NCI-H1694 treated with DMSO at 0.1 percent for 48 hours (cell line): ENCODE results near the gene SDK2.

Experiments used
- DNase-seq: peaks from one replicate; lab custom pipeline; 2025; lab: John Stamatoyannopoulos, UW

The SDK2 gene

GRCh38 chr17:73653810-73654209 lies 9.6 kb upstream of the SDK2 start:
- DNase-seq, result no peak

DNA sequence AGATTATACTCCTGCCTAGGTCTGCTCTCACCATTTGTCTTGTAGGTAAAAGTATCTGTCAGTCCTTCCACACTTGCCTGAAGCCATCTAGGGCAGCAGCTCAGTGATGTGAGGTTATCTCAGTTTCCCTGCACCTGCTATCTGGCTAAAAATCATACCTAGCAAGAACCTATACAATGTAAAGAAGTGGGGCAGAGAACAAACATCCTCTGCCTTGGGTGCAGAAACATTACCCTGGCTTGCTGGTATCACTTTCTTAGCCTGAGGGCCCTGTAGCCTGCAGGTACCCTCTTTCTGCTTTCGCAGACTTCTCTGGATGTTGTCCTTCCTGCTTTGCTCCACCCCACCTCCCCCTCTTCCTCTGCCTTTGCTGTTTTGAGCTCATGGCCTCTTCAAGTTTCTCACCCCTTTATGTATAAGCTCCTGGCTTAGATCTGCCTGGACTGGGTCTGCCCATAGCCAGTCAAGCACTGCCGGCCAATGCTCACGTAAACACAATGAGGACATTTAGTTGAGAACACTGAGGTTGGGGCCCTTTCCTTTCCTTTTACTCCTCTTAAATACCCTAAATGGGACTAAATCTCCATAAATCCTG lies 8.7 kb upstream of the SDK2 start:
- no peak for DNase-seq

DNA sequence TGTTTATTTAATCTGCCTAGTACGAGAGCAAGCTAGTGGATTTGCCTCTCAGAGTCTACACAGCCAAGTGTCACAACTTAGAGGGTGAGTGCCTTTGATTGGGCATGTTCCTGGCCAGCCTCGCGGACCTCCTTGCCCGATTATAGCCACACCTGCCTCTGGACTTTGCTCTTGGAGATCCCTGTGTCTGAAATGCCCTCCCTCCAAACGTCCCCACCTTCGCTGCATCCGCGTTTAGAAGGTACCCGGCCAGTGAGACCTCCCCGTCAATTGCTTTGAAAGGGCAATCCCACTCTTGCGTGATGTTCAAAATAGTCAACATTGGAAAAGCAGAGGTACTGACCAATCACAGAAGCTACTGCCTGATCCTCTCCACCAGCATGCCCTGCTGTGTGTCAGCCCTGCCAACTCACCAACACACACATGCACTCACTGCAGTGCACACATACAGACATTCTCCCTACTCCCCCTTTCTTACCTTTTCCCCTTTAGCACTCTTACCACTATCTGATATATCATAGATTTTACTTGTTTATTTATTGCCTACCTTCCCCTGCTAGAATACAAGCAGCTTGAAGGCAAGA lies 6.5 kb upstream of the SDK2 start:
- no peak for DNase-seq

- peak; percentile 24 for DNase-seq
Observed at GRCh38 chr17:73650140-73650539, 5.9 kb upstream of the SDK2 start.

- no peak for DNase-seq
Observed at GRCh38 chr17:73648974-73649373, 4.7 kb upstream of the SDK2 start.

GRCh38 chr17:73648543-73648820 lies 4.2 kb upstream of the SDK2 start:
- no peak for DNase-seq

GRCh38 chr17:73647772-73648542 lies 3.7 kb upstream of the SDK2 start:
- DNase-seq, result no peak

DNA sequence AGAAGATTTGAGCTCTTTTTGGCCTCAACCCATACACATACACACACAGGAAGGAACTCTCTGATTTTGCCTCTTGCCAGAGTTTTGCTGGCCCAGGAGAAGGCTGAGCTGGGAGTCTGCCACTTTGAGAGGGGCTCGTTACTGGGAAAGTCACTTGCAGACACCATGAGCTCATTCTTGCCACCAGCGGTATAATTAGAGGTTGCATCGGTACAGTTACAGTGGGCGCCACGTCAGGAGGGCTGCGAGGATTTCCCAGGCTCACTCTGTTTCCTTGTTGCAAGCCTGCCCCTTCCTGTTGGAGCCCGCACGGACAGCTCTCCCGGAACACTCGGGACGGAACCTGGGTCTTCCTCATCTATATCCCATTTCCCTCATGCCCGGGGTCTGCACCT lies 3.1 kb upstream of the SDK2 start:
- no peak for DNase-seq

GRCh38 chr17:73646409-73647300 lies 2.4 kb upstream of the SDK2 start:
- peak; percentile 16 for DNase-seq

- peak; percentile 7 for DNase-seq
Observed at GRCh38 chr17:73645050-73645871, 1.0 kb upstream of the SDK2 start.

GRCh38 chr17:73643852-73644144 lies 447 bp downstream of the SDK2 start:
- no peak for DNase-seq

GRCh38 chr17:73643001-73643851 lies 1.0 kb downstream of the SDK2 start:
- DNase-seq, result peak; percentile 36

- DNase-seq, result no peak
Observed at GRCh38 chr17:73642659-73643000, 1.6 kb downstream of the SDK2 start.

DNA sequence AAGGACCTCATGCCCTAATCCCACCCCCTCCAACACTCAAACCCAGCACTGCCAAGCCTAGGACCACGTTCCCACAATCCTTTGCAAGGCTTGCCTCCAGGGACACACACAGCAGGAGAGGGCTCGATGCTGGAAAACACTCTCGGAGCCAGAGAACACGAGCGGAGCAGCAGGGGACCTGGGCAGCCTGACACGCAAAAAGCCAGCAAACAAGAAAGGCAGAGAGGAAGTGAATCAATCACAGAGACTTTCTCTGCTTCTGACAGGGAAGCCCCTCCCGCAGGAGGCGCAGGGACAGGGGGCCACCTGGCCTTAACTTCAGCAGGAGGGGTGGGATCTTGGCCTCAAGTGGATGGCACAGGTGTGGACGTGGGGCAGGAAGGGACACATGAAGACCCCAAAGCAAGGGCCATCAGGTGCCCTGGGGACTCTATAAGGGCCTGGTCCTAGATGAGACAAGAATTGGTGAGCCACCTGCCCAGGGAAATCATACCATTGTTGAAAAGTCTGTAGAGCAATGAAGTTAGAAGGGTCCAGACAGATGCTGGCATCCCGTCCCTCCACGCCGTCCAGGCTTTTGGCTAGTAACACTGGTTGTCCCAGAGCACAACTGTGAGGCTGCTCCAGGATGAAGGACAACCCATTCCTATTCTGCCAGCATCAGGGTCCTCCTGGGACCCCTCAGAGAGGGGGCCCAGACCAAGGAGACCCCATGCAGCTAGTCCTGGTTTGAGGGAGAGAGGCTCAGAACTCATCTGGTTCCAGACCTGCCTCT lies 2.2 kb downstream of the SDK2 start:
- no peak for DNase-seq

GRCh38 chr17:73640691-73641090 lies 3.6 kb downstream of the SDK2 start:
- DNase-seq, result no peak

GRCh38 chr17:73639932-73640331 lies 4.3 kb downstream of the SDK2 start:
- no peak for DNase-seq

GRCh38 chr17:73639322-73639721 lies 4.9 kb downstream of the SDK2 start:
- no peak for DNase-seq

DNA sequence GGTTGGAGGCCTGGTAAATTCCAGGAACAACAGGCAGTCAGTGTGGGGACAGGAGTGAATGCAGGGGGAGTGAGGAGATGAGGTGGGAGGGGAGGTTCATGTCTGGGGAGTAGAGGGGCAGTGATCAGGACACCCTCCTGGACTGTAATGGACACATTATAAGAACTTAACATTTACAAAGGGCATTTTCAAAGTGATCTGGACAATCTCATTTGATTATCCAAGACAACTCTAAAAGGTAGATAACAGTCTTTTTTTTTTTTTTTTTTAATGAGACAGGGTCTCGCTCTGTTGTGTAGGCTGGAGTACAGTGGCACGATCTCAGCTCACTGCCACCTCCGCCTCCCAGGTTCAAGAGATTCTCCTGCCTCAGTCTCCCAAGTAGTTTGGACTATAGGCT lies 5.7 kb downstream of the SDK2 start:
- DNase-seq, result no peak

DNA sequence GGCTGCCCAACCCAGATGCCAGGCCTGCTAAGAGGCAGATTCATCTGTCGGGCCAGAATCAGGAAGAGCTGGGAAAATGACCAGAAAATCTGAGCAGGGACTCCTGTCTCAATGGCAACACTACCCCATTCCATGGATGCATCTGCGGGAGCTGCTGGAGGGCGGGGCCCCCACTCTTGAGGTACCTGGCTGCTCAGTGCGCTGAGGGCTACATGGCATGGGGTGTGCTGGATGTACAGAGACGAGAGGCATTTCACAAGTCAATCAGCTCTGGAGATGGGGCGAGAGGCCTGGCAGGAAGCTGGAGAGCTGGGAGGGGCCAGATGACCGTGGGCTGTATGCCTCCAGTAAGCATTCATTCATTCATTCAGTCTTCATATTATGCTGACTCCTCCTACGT lies 6.4 kb downstream of the SDK2 start:
- DNase-seq, result no peak

GRCh38 chr17:73635101-73635817 lies 9.0 kb downstream of the SDK2 start:
- no peak for DNase-seq
